Measurements from ENCODE around the gene NCK2. TPM values are rescaled to one million over a fixed set of nuclear protein-coding genes. Genes with fewer than 3 reads are reported as not detected.

NCK2 gene
- total and polyA plus RNA-seq, 12 donors = 18.5 to 45.1 (median 29.0) TPM

- Histone ChIP-seq H3K4me1 (peaks cover 4 to 52% (median 41%) of the 10 kb centered on the region in 9 donors), H3K4me3 (no peak overlapping the region), H3K9me3 (peaks cover 0 to 7% (median 0%) of the 10 kb centered on the region in 11 donors), H3K36me3 (peaks cover 0 to 24% (median 0%) of the 10 kb centered on the region in 9 donors), H3K27ac (no peak overlapping the region), H3K27me3 (no peaks in the 10 kb centered on the region)
- no peak for DNase-seq
- TF ChIP-seq, protein P1, sequence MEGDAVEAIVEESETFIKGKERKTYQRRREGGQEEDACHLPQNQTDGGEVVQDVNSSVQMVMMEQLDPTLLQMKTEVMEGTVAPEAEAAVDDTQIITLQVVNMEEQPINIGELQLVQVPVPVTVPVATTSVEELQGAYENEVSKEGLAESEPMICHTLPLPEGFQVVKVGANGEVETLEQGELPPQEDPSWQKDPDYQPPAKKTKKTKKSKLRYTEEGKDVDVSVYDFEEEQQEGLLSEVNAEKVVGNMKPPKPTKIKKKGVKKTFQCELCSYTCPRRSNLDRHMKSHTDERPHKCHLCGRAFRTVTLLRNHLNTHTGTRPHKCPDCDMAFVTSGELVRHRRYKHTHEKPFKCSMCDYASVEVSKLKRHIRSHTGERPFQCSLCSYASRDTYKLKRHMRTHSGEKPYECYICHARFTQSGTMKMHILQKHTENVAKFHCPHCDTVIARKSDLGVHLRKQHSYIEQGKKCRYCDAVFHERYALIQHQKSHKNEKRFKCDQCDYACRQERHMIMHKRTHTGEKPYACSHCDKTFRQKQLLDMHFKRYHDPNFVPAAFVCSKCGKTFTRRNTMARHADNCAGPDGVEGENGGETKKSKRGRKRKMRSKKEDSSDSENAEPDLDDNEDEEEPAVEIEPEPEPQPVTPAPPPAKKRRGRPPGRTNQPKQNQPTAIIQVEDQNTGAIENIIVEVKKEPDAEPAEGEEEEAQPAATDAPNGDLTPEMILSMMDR (IDR thresholded peaks at IDR 0.05) = no peak
- WGBS, 2 donors = 68 to 73% methylated on average over 9 of the region's 9 CpGs
- no peak for ATAC-seq
- intact Hi-C loops (cut with DNase I) = no loop called here
Measured at GRCh38 chr2:105764059-105764458, 19.3 kb downstream of the NCK2 start.

DNA sequence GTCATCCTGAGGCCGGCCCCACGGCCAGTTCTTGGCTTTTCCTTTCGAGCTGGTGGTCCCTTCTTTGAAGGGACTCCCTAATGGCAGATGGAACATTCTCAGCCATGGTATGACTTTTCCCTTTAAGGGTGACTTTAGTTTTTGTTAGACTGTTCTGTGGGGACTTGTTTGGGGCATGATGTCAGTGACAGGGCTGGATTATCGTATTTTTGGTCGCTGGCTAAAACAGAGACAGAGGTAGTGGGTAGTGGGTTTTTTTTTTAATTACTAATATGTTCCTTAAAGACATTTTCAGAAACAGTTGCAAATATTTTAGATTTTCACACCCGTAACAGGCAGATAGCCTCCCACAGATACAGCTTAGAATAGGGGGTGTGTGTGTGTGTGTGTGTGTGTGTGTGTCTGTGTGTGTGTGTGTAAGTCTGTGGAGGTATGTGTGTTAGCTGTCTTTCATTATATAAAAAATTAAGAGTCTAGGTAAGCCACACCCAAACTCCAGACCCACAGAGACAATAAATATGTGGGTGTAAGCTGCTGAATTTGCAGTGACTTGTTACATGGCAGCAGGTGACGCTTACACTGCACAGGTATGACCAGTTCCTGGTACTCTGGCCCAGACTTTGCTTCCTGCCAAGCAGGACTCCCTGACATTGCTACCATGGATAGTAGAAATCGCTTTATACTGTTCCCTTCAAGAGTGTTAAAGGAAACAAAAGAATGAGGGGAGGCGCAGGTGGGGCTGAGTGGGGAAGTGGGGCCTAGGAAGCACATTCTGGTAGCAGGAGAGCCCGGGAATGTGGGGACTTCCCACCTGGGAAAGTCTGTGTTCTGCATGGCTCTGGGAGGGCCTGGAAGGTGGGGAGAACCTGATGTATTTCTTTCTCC lies 20.9 kb downstream of the NCK2 start:
- Histone ChIP-seq H3K27me3 (no peaks in the 10 kb centered on the region), H3K36me3 (peaks cover 0 to 24% (median 0%) of the 10 kb centered on the region in 9 donors), H3K27ac (no peak overlapping the region), H3K9me3 (peaks cover 0 to 7% (median 0%) of the 10 kb centered on the region in 11 donors), H3K4me1 (peaks cover 4 to 63% (median 36%) of the 10 kb centered on the region in 9 donors), H3K4me3 (no peak overlapping the region)
- ATAC-seq = no peak
- WGBS, 2 donors = 89 to 92% methylated on average over 10 of the region's 10 CpGs
- intact Hi-C loops (cut with DNase I) = no loop called here
- TF ChIP-seq, protein P1 (IDR thresholded peaks at IDR 0.05) = no peak
- DNase-seq = no peak

GRCh38 chr2:105766300-105766866 lies 21.7 kb downstream of the NCK2 start:
- TF ChIP-seq, protein P1 (IDR thresholded peaks at IDR 0.05) = no peak
- H3K27me3 ChIP-seq = no peaks in the 10 kb centered on the region
- H3K9me3 ChIP-seq = peaks cover 0 to 7% (median 0%) of the 10 kb centered on the region in 11 donors
- intact Hi-C loops (cut with DNase I) = no loop called here
- H3K36me3 ChIP-seq = peaks cover 0 to 24% (median 0%) of the 10 kb centered on the region in 9 donors
- no peak overlapping the region for H3K4me3 ChIP-seq
- ATAC-seq (no peak), DNase-seq (no peak)
- WGBS, 2 donors = 95 to 97% methylated on average over 7 of the region's 7 CpGs
- H3K4me1 ChIP-seq = peaks cover 6 to 60% (median 34%) of the 10 kb centered on the region in 9 donors
- H3K27ac ChIP-seq = no peak overlapping the region

DNA sequence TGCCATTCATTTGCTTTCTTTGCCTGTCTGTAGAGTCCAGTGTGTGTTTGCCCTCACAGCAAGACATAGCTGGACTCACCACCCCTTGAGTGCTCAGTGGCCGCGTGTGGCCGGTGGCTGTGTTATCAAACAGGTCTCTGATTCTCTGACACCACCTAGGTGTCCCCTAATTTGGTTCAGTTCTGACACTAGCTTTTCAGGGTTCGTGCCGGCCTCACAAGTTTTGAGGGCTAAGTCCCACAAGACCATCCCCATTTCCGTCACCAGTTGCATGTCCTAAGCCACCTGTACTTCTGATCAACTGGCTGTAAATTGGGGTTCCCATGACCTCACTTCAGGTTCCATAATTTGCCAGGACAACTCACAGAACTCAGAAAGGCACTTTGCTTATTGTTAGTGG lies 23.5 kb downstream of the NCK2 start:
- H3K4me3 ChIP-seq = no peak overlapping the region
- H3K27ac ChIP-seq = no peak overlapping the region
- peaks cover 0 to 26% (median 0%) of the 10 kb centered on the region in 9 donors for H3K36me3 ChIP-seq
- H3K9me3 ChIP-seq = peaks cover 0 to 7% (median 0%) of the 10 kb centered on the region in 11 donors
- intact Hi-C loops (cut with DNase I) = no loop called here
- H3K27me3 ChIP-seq = no peaks in the 10 kb centered on the region
- ATAC-seq (no peak), DNase-seq (no peak)
- TF ChIP-seq, protein P1 (IDR thresholded peaks at IDR 0.05) = no peak
- peaks cover 9 to 61% (median 34%) of the 10 kb centered on the region in 9 donors for H3K4me1 ChIP-seq
- WGBS, 2 donors = 95 to 99% methylated on average over 6 of the region's 6 CpGs

Measured in heart right ventricle (tissue), 16 donors.